GM12872 (cell line): ENCODE data around the gene PTPN14.

Source experiments
- CTCF ChIP-seq: IDR thresholded peaks from 3 replicates; pipeline ENCODE4 v1.5.1; 2011; ENCODE audit warnings: low read depth, mild to moderate bottlenecking, low read length, moderate library complexity; ENCODE audit not compliant: insufficient read depth

Gene PTPN14

GRCh38 chr1:214306269-214306668 lies 245.1 kb downstream of the PTPN14 start:
- no peak for TF ChIP-seq CTCF

GRCh38 chr1:214305164-214305751 lies 246.1 kb downstream of the PTPN14 start:
- TF ChIP-seq CTCF: no peak

GRCh38 chr1:214303141-214303930 lies 248.1 kb downstream of the PTPN14 start:
- no peak for TF ChIP-seq CTCF

- no peak for TF ChIP-seq CTCF
Observed at GRCh38 chr1:214301526-214301925, 249.9 kb downstream of the PTPN14 start.

GRCh38 chr1:214300149-214300780 lies 251.1 kb downstream of the PTPN14 start:
- TF ChIP-seq CTCF: no peak
